Right lobe of liver (tissue), 4 donors: Measurements from ENCODE around the gene INSIG1.

Experiments used
- CTCF ChIP-seq, 4 donors: fragments of 200-600 bp in 3 of 4; fragments of 450-650 bp in 1 of 4; IDR thresholded peaks; one replicate each; pipeline versions ENCODE4 v1.5.1 to v1.8.0; 2016 to 2022; ENCODE audit warnings: antibody characterized with exemption in 4 of 4, mild to moderate bottlenecking in 2 of 4
- POLR2A ChIP-seq: fragments of 450-650 bp; IDR thresholded peaks from one replicate; pipeline ENCODE4 v1.6.1; 2017; ENCODE audit warnings: antibody characterized with exemption, mild to moderate bottlenecking
- donor health status: DM: no; HTN: no; CAD: no.
- donor health status: DM: no; HTN: no; CAD: no.
- donor health status: DM: no; HTN: yes; CAD: no.

GRCh38 chr7:155322530-155322929, 24.9 kb downstream of the INSIG1 start:
- no peak for TF ChIP-seq CTCF (IDR thresholded peaks at IDR 0.05)
- TF ChIP-seq POLR2A = no peak
